GM19395 (cell line): ENCODE measurements around the gene BRK1.
"Not testable (repeated sequence)": the region's sequence is repeated elsewhere in the genome, so short reads cannot be mapped to it uniquely, and the experiment has no call there.

Experiments
- ATAC-seq: cut with Tn5 transposase; IDR thresholded peaks from one replicate; pipeline ENCODE4 v1.9.1; 2021; ENCODE audit warnings: mild to moderate bottlenecking, moderate library complexity; ENCODE audit not compliant: unreplicated experiment

Gene BRK1

DNA sequence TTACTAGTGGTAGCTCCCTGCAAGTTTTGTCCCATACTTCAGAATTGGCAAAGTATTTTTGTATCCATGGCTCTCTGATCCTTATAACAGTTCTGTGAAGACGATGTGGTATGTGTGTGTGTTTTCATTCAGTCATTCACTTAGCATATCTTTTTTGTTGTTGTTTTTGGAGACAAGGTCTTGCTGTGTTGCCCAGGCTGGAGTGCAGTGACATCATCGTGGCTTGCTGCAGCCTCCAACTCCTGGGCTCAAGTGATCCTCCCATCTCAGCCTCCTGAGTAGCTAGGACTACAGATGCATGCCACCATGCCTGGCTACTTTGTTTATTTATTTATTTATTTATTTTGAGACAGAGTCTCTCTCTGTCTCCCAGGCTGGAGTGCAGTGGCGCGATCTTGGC, 60.7 kb downstream of the BRK1 start:
- ATAC-seq: not testable (repeated sequence)
